ENCODE data around the gene AJAP1. TPM values are rescaled to one million over a fixed set of nuclear protein-coding genes. Genes with fewer than 3 reads are reported as not detected.

AJAP1 gene
- total and polyA plus RNA-seq, 2 experiments from 2014 or later = not detected

- TF ChIP-seq POLR2AphosphoS5 (IDR thresholded peaks at IDR 0.05; ENCODE audit: low read depth) (no peak), ETS1 (IDR thresholded peaks at IDR 0.05) (no peak), CTCF (conservative IDR thresholded peaks at IDR 0.05; ENCODE audit: low read depth in 2 of 2) (no peak), EZH2phosphoT487 (IDR thresholded peaks at IDR 0.05; ENCODE audit: unreplicated experiment) (no peak), STAT1 (IDR thresholded peaks at IDR 0.05; ENCODE audit: unreplicated experiment) (no peak), ZNF331 (CRISPR knock-in tag; IDR thresholded peaks at IDR 0.05; ENCODE audit: low read depth) (no peak), ZNF114 (CRISPR knock-in tag; IDR thresholded peaks at IDR 0.05) (no peak)
Observed at GRCh38 chr1:4699376-4700301, 45.2 kb downstream of the AJAP1 start (continued).

- Mint-ChIP-seq H3K4me3 (no peak overlapping the region), H3K36me3 (ENCODE audit: low read depth) (no peaks in the 10 kb centered on the region), H3K27ac (no peak overlapping the region), H3K9me3 (no peaks in the 10 kb centered on the region), H3K27me3 (ENCODE audit: insufficient read depth, low read depth, poor library complexity) (no peaks in the 10 kb centered on the region), H3K4me1 (peaks cover 24% of the 10 kb centered on the region)
- H3K4me2 ChIP-seq = no peak overlapping the region
- H3F3A ChIP-seq (replicated peaks; ENCODE audit: low read depth) = no peaks in the 10 kb centered on the region
- H2AFZ ChIP-seq = no peak overlapping the region
- ATAC-seq = no peak; the same call in 2 of the 3 replicates
- H3K27ac ChIP-seq (ENCODE audit: low read depth) = no peak overlapping the region
- no peak for DNase-seq (ENCODE audit: low spot score)
- no peaks in the 10 kb centered on the region for H4K20me1 ChIP-seq (replicated peaks; ENCODE audit: insufficient read depth)
- H3K36me3 ChIP-seq (ENCODE audit: insufficient read depth) = no peaks in the 10 kb centered on the region
- H3K4me3 ChIP-seq = no peak overlapping the region
- H3K79me2 ChIP-seq (replicated peaks; ENCODE audit: insufficient read depth) = no peaks in the 10 kb centered on the region
- H3K4me1 ChIP-seq (ENCODE audit: insufficient read depth) = no peaks in the 10 kb centered on the region
- H3K27me3 ChIP-seq (ENCODE audit: insufficient read depth) = no peaks in the 10 kb centered on the region
- H3K9me2 ChIP-seq (ENCODE audit: insufficient read depth) = no peaks in the 10 kb centered on the region
- no peak for TF ChIP-seq EZH2 (IDR thresholded peaks at IDR 0.05; ENCODE audit: low read depth, unreplicated experiment)
- no peak for TF ChIP-seq REST (IDR thresholded peaks at IDR 0.05; ENCODE audit: unreplicated experiment)
- no peak for TF ChIP-seq NANOG (IDR thresholded peaks at IDR 0.05; ENCODE audit: borderline replicate concordance)
- TF ChIP-seq STAT1 (IDR thresholded peaks at IDR 0.05; ENCODE audit: unreplicated experiment) = no peak
- no peak for TF ChIP-seq ZNF114 (CRISPR knock-in tag; IDR thresholded peaks at IDR 0.05)
- no peak for TF ChIP-seq CTCF (conservative IDR thresholded peaks at IDR 0.05; ENCODE audit: low read depth in 2 of 2)
- TF ChIP-seq ZNF331 (CRISPR knock-in tag; IDR thresholded peaks at IDR 0.05; ENCODE audit: low read depth) = no peak
- TF ChIP-seq POLR2AphosphoS5 (IDR thresholded peaks at IDR 0.05; ENCODE audit: low read depth) = no peak
- TF ChIP-seq EZH2phosphoT487 (IDR thresholded peaks at IDR 0.05; ENCODE audit: unreplicated experiment) = no peak
- no peak for TF ChIP-seq JUNB (IDR thresholded peaks at IDR 0.05; ENCODE audit: unreplicated experiment)
- no peak for TF ChIP-seq ETS1 (IDR thresholded peaks at IDR 0.05)
Observed at GRCh38 chr1:4700801-4701200, 46.4 kb downstream of the AJAP1 start.

All from GM23338 (cell line).